SJCRH30 (cell line): ENCODE data around the gene CMPK1. TPM values are rescaled to one million over a fixed set of nuclear protein-coding genes. Genes with fewer than 3 reads are reported as not detected.

Experiments used
- DNase-seq, 2 experiments: peaks; one replicate each; pipeline ENCODE4 v3.0.0-alpha.2; 2015 to 2020
- H3K27ac ChIP-seq: fragments of 250-450 bp; sonication (Bioruptor Pico); 2 replicates; pipeline ENCODE4 v1.5.1; 2020; ENCODE audit warnings: mild to moderate bottlenecking, moderate library complexity
- H3K27me3 ChIP-seq: fragments of 250-450 bp; sonication (Bioruptor Pico); 2 replicates; pipeline ENCODE4 v1.5.1; 2020; ENCODE audit warnings: mild to moderate bottlenecking, moderate library complexity
- H3K36me3 ChIP-seq: fragments of 250-450 bp; sonication (Bioruptor Pico); 2 replicates; pipeline ENCODE4 v1.5.1; 2020; ENCODE audit warnings: mild to moderate bottlenecking, moderate library complexity
- H3K4me1 ChIP-seq: fragments of 250-450 bp; sonication (Bioruptor Pico); 2 replicates; pipeline ENCODE4 v1.5.1; 2020; ENCODE audit warnings: mild to moderate bottlenecking, moderate library complexity
- H3K4me3 ChIP-seq: fragments of 250-450 bp; sonication (Bioruptor Pico); 2 replicates; pipeline ENCODE4 v1.5.1; 2020; ENCODE audit warnings: mild to moderate bottlenecking, moderate library complexity
- H3K9me3 ChIP-seq: fragments of 250-450 bp; sonication (Bioruptor Pico); replicated peaks from 2 replicates; pipeline ENCODE4 v1.5.1; 2020; ENCODE audit warnings: mild to moderate bottlenecking, moderate library complexity
- total RNA-seq: library from RNA; depleted of rRNA; stranded (reverse); fragments of >200 nt; shearing (Covaris generic); gene quantifications from 2 replicates; pipeline ENCODE4 v1.2.3, GENCODE V29; 2014

The CMPK1 gene
- total RNA-seq, 1 experiment from 2014 or later: 144 TPM

DNA sequence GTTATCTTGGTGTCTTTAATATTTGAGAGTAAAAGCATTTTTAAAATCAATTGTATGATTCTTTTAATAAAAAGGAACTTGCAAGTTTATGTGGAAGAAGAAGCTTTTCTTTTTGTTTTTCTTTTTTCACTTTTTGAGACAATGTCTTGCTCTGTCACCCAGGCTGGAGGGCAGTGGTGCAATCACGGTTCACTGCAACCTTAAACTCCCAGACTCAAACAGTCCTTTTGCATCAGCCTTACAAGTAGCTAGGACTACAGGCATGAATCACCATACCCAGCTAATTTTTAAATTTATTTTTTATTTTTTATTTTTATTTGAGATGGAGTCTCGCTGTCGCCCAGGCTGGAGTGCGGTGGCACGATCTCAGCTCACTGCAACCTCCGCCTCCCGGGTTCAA is 34.1 kb downstream of the CMPK1 start:
- no peak for DNase-seq

GRCh38 chr1:47371016-47371517 is 37.5 kb downstream of the CMPK1 start:
- no peak for DNase-seq
- H3K4me1 ChIP-seq: no peaks in the 10 kb centered on the region
- no peak overlapping the region for H3K4me3 ChIP-seq
- no peak overlapping the region for H3K27ac ChIP-seq
- no peaks in the 10 kb centered on the region for H3K9me3 ChIP-seq
- H3K36me3 ChIP-seq: peaks cover 60% of the 10 kb centered on the region
- H3K27me3 ChIP-seq: no peaks in the 10 kb centered on the region

More for the DNA sequence above, 34.1 kb downstream of the CMPK1 start:
- Histone ChIP-seq H3K27me3 (no peaks in the 10 kb centered on the region), H3K4me1 (no peaks in the 10 kb centered on the region), H3K4me3 (no peak overlapping the region), H3K27ac (no peak overlapping the region), H3K36me3 (peaks cover 30% of the 10 kb centered on the region), H3K9me3 (no peaks in the 10 kb centered on the region)

- no peak overlapping the region for H3K4me3 ChIP-seq
- H3K27me3 ChIP-seq: no peaks in the 10 kb centered on the region
- no peak for DNase-seq
- H3K9me3 ChIP-seq: no peaks in the 10 kb centered on the region
- H3K27ac ChIP-seq: no peak overlapping the region
- H3K4me1 ChIP-seq: peaks cover 3% of the 10 kb centered on the region
- H3K36me3 ChIP-seq: peaks cover 60% of the 10 kb centered on the region
Measured at GRCh38 chr1:47374501-47374900, 40.9 kb downstream of the CMPK1 start.

GRCh38 chr1:47378147-47378546 is 44.6 kb downstream of the CMPK1 start:
- DNase-seq: no peak
- no peaks in the 10 kb centered on the region for H3K9me3 ChIP-seq
- no peak overlapping the region for H3K4me3 ChIP-seq
- H3K36me3 ChIP-seq: peaks cover 53% of the 10 kb centered on the region
- H3K27me3 ChIP-seq: no peaks in the 10 kb centered on the region
- peaks cover 4% of the 10 kb centered on the region for H3K4me1 ChIP-seq
- H3K27ac ChIP-seq: no peak overlapping the region

DNA sequence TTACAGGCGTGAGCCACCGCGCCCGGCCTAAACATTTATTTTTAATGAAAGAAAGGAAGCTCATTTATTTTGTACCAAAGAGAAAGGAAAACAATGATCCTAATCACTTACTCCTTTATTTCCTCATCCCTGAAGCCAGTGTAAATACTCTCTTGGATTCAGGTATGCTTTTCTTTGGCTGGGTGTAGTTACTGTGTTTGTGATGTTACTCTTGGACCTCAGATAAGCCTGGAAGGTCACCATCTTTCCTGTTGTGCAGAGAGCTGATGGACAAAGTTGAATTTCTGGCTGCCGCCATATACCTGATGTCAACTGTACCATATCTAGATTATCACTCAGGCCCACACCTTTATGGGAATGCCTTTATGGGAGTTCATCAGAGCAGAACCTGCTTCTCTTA is 47.1 kb downstream of the CMPK1 start:
- Histone ChIP-seq H3K27me3 (no peaks in the 10 kb centered on the region), H3K4me3 (no peak overlapping the region), H3K36me3 (peaks cover 29% of the 10 kb centered on the region), H3K27ac (no peak overlapping the region), H3K9me3 (no peaks in the 10 kb centered on the region), H3K4me1 (peaks cover 4% of the 10 kb centered on the region)
- DNase-seq: no peak

DNA sequence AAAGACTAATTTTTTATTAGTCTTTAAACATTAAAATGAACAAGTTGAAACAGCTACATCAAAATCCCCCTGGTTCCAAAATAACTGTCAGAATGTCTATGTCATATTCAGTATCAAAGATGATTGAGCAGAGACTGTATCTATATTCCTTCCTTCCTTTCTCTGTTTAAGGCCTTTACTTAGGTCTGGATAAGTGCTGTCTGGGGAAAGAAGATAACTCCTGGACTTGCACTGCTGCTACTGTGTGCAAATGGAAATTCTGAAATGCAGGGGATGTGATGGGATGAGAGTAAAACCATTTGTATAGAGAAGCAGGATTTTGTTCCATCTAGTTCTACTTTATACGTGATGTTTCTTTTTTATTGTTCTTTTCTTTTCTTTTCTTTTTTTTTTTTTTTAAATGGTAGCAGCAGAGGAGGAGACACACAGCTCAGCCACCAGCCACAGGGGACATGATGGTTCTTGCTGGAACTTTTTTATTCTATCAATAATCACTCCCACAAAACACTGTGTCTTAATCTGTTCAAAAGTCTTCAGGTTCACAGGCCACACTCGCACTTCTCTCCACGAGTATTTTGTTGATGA is 48.9 kb downstream of the CMPK1 start:
- DNase-seq: no peak
- no peaks in the 10 kb centered on the region for H3K9me3 ChIP-seq
- H3K27me3 ChIP-seq: no peaks in the 10 kb centered on the region
- peaks cover 4% of the 10 kb centered on the region for H3K4me1 ChIP-seq
- peaks cover 28% of the 10 kb centered on the region for H3K36me3 ChIP-seq
- no peak overlapping the region for H3K27ac ChIP-seq
- no peak overlapping the region for H3K4me3 ChIP-seq

DNA sequence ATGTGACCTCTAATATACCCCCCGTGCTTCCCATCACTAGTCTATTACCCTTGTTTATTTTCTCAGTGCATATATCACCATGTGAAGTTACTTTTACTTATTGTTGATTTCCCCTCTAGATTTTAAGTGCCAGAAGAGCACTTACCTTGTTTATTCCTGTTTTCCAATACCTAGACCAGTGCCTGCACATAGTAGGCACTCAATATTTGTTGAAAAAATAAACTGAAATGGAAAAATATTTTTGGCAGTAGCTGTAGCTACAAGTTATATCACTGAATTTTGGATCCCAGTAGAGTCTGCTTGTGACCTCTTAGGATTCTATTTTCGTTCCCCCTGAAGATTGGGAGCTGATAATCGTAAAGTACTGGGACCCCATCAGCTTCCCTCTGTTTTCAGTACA is 50.5 kb downstream of the CMPK1 start:
- no peak overlapping the region for H3K27ac ChIP-seq
- H3K36me3 ChIP-seq: peaks cover 16% of the 10 kb centered on the region
- no peaks in the 10 kb centered on the region for H3K27me3 ChIP-seq
- no peaks in the 10 kb centered on the region for H3K9me3 ChIP-seq
- no peak for DNase-seq
- H3K4me3 ChIP-seq: no peak overlapping the region
- H3K4me1 ChIP-seq: peaks cover 4% of the 10 kb centered on the region

GRCh38 chr1:47385020-47385419 is 51.4 kb downstream of the CMPK1 start:
- Histone ChIP-seq H3K36me3 (peaks cover 16% of the 10 kb centered on the region), H3K4me3 (no peak overlapping the region), H3K27ac (no peak overlapping the region), H3K9me3 (no peaks in the 10 kb centered on the region), H3K27me3 (no peaks in the 10 kb centered on the region), H3K4me1 (no peaks in the 10 kb centered on the region)
- DNase-seq: no peak

DNA sequence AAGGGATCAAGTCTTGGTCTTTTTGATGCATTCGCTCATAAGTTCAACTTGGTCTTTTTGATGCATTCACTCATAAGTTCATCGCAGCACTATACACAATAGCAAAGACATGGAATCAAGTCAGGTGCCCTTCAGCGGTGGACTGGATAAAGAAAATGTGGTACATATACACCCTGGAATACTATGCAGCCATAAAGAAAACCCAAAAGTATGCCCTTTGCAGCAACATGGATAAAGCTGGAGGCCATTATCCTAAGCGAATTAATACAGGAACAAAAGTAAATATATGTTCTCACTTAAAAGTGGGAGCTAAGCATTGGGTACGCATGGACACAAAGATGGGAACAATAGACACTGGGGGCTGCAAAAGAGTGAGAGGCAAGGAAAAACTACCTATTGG is 52.7 kb downstream of the CMPK1 start:
- Histone ChIP-seq H3K27ac (no peak overlapping the region), H3K9me3 (no peaks in the 10 kb centered on the region), H3K27me3 (no peaks in the 10 kb centered on the region)

GRCh38 chr1:47388030-47388890 is 54.7 kb downstream of the CMPK1 start:
- Histone ChIP-seq H3K27ac (no peak overlapping the region), H3K36me3 (no peaks in the 10 kb centered on the region), H3K4me1 (peaks cover under 1% of the 10 kb centered on the region; the same call in 1 of the 2 replicates), H3K27me3 (no peaks in the 10 kb centered on the region), H3K9me3 (no peaks in the 10 kb centered on the region), H3K4me3 (no peak overlapping the region)
- DNase-seq: no peak

More for the DNA sequence above, 52.7 kb downstream of the CMPK1 start:
- no peaks in the 10 kb centered on the region for H3K4me1 ChIP-seq
- no peak overlapping the region for H3K4me3 ChIP-seq
- H3K36me3 ChIP-seq: peaks cover 9% of the 10 kb centered on the region
- DNase-seq: no peak

DNA sequence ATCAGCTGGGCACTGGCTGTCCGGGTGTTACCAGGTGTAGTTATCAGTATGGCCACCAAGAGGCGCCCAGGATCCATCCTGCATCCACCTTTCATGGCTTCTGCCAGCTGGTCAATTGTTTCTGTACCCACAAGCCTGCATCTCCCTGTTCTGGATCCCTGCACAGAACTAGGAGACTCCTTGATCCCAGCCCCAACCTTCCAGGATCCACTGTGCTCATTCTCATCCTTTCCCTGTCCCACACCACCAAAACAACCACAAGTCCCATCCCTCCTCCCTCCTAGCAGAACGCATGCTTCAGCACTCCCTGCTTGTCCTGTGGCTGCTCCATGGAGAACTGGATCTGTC is 55.3 kb downstream of the CMPK1 start:
- no peaks in the 10 kb centered on the region for H3K9me3 ChIP-seq
- DNase-seq: peak; percentile 73 to 89
- H3K4me1 ChIP-seq: peaks cover 3% of the 10 kb centered on the region
- H3K4me3 ChIP-seq: no peak overlapping the region
- no peak overlapping the region for H3K27ac ChIP-seq
- H3K27me3 ChIP-seq: no peaks in the 10 kb centered on the region
- no peaks in the 10 kb centered on the region for H3K36me3 ChIP-seq

DNA sequence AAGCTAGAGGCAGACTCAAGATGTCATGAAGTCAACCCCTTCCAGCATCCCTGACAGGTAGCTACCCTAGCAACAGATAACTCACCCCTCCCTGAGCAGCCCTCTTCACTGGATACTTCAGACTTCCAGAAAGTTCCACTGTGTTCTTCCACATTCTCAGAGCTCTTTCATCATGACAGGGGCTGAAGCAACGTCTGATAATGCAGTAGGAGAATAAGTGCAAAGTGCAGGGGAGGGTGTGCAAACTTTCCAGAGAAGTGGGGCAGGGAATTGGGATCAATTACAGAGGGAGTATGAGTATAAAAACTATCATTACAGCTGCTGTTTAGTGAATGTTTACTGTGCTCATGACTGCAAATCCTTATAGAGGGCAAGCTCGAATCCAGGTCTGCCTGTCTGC is 56.1 kb downstream of the CMPK1 start:
- no peaks in the 10 kb centered on the region for H3K9me3 ChIP-seq

DNA sequence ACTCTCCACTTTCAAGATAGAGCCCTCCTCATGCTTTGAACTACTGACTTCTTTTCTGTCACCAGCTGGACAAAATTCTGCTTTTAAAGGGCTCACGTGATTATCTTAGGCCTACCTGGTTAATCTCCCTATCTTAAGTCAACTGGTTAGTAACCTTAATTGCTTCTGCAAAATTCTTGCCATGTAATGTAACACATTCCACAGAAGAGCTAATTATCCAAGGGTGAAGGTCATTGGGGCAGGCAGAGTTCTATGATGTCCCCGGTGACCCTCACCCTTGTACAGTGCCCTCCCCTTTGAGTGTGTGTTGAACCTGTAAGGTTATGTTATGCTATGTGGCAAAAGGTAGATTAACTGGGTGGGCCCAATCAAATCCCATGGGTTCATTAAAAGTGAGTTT is 57.3 kb downstream of the CMPK1 start:
- Histone ChIP-seq H3K4me1 (peaks cover 9% of the 10 kb centered on the region), H3K9me3 (no peaks in the 10 kb centered on the region), H3K27me3 (no peaks in the 10 kb centered on the region), H3K27ac (no peak overlapping the region), H3K4me3 (no peak overlapping the region), H3K36me3 (no peaks in the 10 kb centered on the region)
- DNase-seq: no peak

More for the DNA sequence above, 56.1 kb downstream of the CMPK1 start:
- no peak overlapping the region for H3K27ac ChIP-seq
- peaks cover 9% of the 10 kb centered on the region for H3K4me1 ChIP-seq
- no peak overlapping the region for H3K4me3 ChIP-seq
- no peaks in the 10 kb centered on the region for H3K36me3 ChIP-seq
- H3K27me3 ChIP-seq: no peaks in the 10 kb centered on the region
- DNase-seq: no peak

- peak; percentile 52 to 70 for DNase-seq
- no peak overlapping the region for H3K27ac ChIP-seq
- H3K36me3 ChIP-seq: no peaks in the 10 kb centered on the region
- H3K4me1 ChIP-seq: peaks cover 9% of the 10 kb centered on the region
- H3K9me3 ChIP-seq: no peaks in the 10 kb centered on the region
- H3K4me3 ChIP-seq: no peak overlapping the region
- H3K27me3 ChIP-seq: no peaks in the 10 kb centered on the region
Measured at GRCh38 chr1:47393141-47393540, 59.6 kb downstream of the CMPK1 start.

DNA sequence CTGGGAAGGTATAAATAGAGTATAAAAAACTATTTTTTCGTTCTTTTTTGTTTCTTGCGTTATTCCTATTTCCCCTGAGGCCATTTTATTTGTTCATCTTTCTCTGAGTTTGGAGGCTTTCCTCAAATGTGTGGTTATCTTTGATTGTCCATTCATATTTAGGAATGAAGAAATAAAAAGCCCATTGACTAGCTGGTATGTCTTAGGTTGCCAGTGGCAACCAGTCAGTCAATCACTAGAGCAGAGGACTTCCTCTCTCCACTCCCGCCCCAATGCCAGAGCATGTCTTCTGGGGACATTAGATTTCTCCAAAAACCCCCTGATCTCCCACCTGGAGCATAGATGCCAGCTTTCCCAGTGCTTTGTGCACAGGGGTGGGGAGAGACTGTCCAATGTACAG is 61.8 kb downstream of the CMPK1 start:
- no peak for DNase-seq
- H3K27ac ChIP-seq: no peak overlapping the region

More for the DNA sequence above, 61.8 kb downstream of the CMPK1 start:
- H3K4me1 ChIP-seq: peaks cover 9% of the 10 kb centered on the region
- H3K9me3 ChIP-seq: 0 out of 2 replicates have a peak, but pooled peaks cover 4% of the 10 kb centered on the region
- peaks cover 9% of the 10 kb centered on the region for H3K27me3 ChIP-seq
- H3K4me3 ChIP-seq: no peak overlapping the region
- no peaks in the 10 kb centered on the region for H3K36me3 ChIP-seq
